Measurements from ENCODE around the gene URM1.

URM1 gene

DNA sequence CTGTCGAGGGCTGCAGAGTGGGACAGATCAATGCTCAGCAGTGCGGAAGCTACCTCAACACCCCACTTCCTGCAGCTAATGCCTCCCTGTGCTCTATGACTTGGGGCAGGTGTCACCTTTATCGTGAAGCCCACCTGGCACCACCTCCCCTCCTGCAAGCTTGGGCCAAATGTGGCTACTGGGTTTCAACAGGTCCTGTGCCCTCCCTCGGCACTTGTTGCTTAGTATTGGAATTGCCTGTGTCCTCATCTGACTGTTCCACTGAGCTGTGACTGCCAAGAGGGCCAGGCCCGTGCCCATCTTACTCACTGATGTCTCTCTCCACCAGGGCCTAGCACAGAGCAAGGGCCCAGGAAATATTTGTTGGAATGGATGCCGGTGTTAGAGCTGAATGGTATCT, 21.4 kb upstream of the URM1 start:
- DNase-seq = no peak

DNA sequence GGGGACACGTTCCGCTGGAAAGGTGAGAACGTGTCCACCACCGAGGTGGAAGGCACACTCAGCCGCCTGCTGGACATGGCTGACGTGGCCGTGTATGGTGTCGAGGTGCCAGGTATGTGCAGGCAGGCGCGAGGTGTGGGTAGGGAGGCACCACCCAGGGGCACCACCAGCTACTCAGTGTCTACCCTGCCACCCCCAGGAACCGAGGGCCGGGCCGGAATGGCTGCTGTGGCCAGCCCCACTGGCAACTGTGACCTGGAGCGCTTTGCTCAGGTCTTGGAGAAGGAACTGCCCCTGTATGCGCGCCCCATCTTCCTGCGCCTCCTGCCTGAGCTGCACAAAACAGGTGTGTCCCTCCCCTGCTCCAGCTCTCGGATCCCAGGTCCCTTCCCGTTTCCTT, 15.7 kb upstream of the URM1 start:
- DNase-seq = no peak

DNA sequence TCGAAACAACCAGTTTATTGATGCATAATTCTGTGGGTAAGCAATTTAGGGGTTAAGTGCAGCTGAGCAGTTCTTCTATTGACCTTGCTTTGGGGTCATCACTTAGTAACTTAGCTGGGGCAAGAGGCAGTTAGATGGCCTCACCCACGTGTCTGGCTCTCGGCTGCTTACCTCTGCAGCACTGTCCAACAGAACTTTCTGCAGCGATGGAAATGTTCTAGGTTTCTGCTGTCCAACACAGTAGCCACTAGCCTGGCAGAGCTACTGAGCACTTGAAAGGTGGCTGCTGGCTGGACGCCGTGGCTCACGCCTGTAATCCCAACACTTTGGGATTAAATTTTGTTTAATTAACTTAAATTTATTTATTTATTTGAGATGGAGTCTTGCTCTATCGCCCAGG, 13.1 kb upstream of the URM1 start:
- DNase-seq = no peak

DNA sequence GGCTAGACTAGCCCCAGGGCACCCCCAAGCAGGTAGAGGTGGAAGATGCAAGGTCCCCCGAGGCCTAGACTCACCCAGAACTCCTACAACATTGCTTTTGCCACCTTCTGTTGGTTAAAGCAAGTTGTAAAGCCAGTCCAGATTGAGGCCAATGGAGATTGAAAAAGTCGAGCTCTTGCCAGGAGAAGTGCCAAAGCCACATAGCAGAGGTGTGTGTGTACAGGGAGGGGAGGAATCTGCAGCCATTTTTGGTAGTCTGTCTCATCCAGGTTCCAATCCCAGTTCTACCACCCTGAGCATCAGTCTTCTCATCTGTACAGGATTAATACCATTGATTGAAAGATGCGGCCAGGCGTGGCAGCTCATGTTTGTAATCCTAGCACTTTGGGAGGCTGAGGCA, 12.3 kb upstream of the URM1 start:
- no peak for DNase-seq

DNA sequence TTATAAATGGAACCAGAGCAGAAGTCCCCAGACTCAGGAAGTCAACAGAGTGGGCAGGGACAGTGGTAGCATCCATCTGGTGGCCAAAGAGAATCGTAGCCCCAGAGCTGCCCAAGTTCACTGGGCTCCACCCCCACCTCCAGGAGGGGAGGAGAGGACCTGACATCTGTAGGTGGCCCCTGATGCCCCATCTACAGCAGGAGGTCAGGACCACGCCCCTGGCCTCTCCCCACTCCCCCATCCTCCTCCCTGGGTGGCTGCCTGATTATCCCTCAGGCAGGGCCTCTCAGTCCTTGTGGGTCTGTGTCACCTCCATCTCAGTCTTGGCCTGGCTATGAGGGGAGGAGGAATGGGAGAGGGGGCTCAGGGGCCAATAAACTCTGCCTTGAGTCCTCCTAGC, 10.3 kb upstream of the URM1 start:
- no peak for DNase-seq

DNA sequence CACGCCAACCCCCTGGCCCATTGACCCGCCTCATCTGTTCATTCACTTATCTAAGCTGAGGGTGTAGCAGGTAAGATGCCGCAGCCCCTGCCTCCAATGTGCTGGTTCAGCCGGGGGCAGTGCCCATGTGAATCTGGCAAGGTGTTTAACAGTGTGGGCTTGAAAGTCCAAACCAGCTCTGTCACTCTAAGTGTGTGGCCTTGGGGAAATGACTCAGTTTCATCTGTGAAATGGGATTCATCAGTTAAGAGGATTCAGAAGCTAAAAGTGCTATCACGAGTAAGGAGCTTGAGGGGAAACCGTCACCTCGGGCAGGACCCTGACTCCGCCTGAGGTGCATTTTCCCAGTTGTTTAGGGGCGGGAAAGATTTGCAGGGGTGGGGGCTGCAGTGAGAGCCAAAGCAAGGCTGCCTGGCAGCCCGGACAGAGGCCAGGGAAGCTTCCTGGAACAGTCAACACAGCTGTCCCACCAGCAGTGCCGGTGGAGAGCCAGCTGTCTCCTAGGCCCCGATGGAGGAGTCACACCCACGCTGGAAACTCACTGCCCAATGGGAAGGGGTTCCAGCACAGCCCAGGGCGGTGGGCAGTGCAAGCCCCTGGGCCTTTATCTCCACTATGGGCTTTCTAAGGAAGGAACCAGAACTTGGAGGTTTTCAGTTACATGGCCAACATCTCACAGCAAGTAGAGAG, 9.7 kb upstream of the URM1 start:
- DNase-seq = no peak

DNA sequence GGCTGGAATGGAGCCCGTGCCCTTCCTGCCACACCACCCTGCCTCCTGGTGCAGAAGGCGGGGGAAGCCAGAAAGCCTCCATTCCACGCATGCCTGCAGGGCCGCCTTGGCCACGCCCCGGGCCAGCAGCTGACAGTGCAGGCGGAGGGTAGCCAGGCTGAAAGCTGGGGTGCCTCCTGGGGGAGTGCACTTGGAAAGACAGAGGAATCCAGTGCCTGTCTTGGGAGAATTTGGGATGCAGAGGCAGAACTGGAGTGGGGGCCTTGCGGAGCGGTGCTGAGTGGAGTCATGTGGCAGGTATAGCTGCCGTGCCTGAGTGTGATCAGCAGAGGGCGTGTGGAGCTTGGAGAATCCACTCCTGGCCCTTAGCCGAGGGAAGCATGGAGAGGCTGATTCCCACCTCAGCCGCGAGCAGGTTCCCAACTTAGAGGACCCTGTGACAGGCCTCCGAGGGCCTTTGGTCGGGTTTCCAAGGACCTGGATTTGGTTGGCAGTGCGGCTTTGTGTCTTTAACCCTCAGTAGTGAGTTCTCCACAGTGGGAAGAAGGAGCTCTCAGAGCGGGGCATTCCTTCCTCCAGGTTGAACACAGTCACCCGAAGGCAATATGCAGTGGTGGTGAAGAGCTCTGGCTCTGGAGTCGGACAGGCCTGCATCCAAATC, 9.1 kb upstream of the URM1 start:
- DNase-seq = no peak

DNA sequence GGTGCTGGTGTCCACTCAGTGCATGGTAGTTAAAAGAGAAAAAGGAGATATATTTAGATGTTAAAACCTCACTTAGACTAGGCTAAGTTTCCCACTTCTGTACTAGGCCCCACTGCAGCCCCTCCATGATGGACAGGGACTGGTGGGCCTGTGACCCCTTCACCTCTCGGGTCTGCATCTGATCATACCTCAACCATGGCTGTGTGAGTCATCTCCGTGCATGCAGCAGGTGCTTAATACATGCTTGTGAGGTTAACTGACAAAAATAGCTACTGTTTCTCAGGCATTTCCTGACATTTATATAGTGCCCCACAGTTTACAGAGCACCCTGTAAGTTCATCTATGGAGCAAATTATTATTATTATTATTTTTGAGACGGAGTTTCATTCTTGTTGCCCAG, 8.4 kb upstream of the URM1 start:
- DNase-seq = no peak

DNA sequence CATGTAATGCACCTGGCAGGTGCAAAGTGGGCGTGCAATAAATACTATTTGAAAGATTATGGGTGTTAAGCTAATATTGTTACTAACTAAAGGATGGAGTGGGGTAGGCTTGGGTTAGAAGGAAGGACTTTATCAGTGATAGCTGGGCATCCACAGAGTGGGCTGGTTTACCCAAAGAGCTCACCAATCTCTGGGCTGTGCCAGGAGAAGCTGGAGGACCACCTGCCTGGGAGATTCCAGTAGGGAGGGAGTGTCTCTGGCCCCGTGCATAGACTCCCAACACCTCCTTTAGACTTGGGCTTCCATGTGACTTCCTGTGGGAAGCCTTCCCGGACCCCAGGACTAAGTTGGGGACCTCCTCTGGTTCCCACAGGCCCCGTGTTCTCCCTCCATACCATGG, 5.6 kb upstream of the URM1 start:
- no peak for DNase-seq

DNA sequence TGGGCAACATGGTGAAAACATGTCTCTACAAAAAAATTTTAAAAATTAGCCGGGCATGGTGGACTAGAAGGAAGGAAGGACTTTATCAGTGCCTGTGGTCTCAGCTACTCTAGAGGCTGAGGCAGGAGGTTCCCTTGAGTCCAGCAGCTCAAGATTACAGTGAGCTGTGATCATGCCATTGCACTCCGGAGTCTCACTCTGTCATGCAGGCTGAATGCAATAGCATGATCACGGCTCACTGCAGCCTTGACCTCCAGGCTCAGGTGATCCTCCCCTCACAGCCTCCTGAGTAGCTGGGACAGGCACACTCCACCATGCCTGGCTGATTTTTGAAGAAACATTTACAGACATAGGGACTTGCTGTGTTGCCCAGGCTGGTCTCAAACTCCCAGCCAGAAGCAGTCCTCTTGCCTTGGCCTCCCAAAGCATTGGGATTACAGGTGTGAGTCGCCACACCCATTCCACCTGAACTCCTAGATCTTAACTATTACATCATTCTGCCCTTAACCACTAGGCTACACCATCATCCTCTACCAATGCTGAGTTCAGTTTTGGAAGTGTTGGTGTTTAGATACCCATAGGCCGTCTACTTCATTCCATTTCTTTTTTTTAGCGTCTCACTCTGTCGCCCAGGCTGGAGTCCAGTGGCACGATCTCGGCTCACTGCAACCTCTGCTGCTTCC, 2.0 kb upstream of the URM1 start:
- DNase-seq = no peak

DNA sequence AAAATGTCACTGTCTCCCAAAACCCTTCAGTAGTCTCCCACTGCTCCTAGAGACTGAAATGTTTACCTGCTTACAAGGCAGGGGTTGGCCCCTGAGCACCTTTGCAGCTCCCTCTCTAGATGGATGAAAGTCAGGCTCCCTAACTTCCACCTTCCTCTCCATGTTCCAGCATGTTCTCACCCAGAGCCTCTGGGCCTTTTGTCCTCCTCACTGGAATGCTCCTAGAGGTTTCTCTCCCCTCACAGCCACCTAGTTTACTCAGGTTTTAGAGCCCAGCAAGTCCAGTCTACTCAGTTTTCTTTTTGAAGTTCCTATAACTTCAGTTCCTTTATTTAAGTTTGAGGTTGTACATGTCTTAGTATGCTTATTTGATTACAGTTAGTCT, 815 bp upstream of the URM1 start:
- no peak for DNase-seq

DNA sequence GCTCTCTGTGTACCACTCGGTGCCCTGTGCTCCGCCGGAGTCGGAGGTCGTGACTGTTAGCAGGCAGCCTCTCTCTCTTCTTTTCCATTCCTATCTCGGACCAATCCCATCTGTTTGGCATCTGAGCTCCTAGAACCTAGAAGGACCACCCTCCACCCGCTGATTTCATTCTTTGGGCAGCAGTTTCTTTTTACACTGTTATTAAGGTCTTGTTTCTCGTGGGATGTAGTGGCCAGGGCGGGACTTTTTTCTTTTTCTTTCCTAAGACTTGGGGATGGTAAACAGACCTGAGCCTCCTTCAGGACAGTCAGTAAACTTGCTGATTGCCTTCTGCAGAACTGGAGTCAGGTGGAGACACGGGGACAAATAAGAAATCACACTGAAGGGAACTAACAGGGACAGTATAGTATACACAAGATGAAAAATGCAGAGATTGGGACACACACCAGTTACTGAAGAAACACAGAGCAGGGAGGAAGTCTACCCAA, 500 bp downstream of the URM1 start:
- no peak for DNase-seq

DNA sequence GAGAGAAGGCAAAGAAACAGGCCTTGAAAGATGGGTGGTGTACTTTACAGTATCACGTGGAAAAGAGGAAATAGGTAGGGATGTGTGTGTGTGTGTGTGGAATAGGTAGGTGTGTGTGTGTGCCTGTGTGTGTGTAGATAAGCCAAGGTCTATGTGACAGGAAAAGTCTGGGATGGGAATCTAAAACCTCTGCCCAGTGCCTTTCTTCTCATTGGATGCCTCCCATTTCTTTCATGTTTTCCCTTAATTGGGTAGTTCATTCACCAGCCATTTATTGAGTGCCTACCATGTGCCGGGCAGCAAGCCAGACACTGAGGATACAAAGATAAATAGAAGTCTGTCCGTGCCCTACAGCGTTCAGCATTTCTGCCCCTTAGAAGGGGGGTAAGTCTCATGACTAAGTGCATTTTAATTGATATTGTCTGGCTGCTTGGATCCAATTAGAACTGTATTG, 1.0 kb downstream of the URM1 start:
- no peak for DNase-seq

DNA sequence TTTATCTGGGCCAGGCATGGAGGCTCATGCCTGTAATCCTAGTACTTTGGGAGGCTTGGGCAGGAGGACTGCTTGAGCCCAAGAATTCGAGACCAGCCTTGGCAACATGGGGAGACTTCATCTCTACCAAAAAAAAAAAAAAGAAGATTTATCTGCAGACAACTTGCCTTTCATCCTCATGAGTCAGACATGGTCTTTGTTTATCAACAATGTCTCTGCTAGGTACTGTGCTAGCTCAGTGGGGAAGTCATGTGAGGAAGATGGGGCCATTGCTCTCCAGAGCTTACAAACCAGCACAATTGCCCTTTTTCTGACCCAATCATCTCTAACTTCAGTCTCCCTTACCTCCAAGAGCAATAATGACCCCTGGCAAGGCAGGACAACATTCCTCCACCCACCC, 1.6 kb downstream of the URM1 start:
- DNase-seq = no peak

DNA sequence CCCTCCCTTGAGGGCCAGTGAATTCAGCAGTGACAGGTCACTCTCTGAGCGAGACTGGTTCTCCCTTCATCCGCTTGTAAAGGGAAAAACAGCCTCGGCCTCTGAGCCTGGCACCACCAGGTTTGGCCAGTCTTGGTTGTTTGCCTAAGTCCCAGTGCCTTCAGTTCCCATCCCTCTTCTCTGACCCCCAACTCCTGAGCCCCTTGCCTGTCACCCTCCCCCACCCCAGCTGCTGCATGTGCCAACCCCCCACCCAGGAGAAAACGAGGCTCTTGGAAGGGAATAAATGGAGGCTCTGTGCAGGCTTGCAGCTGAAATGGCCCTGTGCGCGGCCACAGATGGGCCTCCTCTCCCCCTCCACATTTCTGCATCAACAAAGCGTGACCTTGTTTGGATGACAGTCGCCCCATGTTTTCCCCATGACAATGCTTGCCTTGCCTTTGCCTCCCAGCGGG, 3.1 kb downstream of the URM1 start:
- no peak for DNase-seq

DNA sequence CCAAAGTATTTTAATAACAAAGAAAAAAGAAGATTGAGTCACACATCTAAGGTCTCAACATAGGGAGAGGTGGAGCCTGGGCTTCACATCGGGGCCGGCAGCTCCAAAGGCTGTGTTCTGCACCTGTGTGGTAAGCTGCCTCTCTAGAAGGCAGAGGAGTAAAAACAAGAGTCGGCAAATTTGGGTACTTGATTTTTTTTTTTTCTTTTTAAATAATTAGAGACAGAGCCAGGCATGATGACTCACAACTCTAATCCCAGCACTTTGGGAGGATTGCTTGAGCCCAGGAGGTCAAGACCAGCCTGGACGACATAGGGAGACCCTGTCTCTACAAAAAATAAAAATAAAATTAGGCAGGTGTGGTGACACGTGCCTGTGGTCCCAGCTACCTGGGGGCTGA, 4.7 kb downstream of the URM1 start:
- no peak for DNase-seq

DNA sequence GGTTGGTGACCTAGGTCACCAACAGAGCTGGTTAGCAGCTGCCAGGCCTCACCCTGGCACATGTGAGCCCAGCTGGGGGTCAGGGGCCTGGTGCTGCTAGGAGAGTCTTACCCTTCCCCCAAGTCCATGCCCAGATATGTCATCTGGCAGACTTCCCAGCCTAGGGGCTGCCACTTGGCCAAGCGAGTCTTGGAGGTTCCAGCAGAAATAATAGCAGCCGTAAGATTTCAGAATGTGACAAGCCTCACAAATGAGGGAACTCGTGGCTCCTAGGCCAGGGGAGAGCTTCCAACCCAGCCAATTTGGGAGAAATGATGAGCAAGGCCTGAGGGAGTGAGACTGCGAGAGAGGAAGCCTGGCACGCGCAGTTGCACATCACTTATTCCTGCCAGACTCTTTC, 11.1 kb downstream of the URM1 start:
- no peak for DNase-seq

DNA sequence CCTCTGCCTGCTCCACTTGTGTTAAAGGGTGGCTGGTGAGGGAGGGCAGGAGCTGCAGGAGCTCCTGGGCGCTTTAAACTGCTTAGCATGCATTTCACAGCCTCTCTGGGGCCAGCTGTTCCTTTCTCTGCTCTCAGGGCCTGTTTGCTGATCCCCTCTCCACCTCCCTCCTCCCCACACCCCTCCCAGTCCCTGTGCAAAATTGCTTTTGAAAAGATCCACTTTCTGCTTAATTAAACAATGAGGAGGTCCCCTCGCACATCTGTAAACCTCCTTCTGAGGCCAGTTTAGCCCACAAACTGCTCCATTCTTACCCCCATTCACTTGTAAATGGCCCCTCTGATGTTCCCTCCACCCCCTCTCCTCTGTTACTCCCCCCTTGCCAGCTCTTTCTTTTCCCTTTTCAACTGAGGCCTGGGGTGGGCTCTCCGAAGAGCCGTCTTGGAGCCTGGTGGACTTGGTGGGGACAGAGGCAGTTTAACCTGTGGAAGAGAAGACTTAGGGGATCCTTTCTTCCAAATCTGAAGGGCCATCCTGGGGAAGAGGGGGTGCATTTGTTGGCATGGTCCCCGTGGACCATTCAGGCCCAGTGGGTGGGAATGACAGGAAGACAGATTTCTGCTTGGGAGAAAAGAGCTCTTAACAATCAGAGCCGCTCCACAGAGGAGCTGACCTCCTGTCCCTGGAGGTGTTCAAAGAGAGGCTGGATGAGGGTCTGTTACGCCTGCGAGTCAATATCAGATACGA, 12.0 kb downstream of the URM1 start:
- DNase-seq = no peak

DNA sequence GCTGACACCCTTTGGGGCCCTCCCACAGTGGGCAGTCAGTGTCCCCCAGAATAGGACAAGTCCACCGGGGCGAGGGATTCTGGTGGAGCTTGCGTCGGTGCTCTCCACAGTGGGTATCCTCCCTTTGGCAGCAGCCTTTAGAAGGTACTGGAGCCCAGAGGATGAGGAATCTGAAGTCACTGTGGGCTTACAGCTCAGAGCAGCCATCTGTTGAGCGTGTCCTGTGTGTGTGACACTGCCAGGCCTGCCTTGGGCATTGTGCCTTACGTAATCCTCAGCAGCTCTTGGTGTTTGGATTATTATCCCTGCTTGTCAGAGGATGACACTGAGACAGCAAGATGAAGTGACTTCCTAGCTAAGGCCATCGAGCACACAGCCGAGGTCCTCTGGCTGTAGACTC, 12.6 kb downstream of the URM1 start:
- no peak for DNase-seq

DNA sequence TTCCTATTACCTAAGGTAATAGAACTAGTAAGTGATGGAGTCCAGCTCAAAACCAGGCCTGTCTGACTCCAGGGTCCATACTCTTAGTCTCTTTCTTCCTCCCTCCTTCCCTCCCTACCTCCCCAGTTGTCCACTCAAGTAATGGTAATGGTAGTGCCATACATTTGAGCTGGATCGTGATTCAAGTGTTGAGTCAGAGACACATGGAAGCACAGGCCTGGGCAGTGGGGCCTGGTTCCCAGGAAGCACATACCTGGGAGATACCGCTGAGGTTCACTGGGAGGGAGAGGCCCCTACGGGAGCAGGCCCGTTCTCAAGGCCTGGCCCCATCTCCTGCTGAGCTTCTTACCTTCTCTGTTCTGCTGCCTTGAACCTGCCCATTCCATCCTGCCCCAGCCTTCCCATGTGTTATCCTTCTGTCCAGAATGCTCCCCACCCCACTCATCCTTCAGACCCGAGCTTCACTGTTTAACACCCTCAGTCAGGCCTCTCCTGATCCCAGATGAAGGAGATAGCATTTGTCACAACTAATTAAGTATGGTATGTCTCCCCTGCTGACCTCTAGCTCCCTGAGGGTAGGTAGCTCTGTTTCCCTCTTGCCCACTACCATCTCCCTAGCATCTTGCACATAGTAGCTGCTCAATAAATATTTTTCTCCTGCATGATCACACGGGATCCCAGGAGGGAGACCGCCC, 13.8 kb downstream of the URM1 start:
- DNase-seq = no peak

DNA sequence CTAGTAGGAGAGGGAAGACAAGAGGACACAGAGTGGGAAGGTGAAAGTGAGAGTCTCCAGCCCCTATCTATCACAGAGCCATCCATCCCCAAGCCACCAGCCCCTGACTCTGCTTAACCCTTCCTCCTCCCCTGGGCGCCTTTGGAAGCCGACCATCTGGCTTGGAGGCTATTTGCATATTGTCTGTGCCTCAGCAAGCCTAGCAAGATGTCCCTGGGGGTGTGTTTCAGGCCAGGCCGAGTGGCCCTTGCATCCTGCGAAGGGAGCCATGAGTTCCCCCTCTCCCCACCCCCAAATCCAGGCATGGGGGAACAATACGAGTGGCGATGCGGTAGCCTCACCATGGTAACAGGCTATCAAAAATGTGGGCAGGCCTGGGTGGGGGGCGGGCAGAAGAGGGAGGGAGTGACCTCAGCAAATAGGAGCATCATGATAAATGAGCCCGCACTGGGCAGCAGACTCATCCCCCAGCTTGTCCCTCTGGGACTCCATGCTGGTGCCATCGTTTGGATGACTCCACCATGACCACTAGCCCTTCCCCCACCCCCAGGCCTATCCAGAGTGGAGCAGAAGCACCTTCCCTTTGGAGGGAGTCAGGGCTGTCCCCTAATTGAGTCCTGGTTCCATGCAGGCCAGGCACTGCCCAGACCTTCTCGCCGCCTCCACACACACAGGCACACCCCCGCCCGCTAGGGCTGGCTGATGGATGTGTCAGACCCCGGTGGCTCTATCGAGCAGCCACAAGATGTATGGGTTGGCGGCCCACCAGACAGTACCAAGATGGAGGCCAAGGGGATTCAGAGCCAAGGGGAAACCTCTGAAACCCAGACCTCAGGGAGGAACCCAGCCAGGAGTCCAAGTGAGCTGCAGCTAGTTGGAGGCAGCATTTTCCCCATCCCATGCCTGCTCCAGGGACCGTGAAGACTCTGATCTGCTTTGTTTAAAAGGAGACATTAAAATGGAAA, 14.6 kb downstream of the URM1 start:
- DNase-seq = no peak

DNA sequence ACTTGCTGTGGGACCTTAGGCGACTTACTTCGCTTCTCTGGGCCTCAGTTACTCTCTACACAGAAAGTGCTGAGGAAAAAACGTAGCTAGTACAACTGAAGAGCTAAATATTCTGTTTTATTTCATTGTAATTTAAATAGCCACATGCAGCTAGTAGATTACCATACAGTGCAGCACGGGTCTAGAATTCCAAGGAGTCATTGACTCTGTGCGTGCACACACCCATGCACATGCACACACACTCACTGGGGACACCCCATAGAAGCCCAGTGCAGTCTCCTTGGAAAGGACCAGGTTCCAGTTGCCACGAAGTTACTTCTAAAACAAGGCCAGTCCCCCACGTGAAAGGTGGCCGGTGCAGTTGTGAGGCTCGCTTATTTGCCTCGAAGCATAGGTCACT, 17.0 kb downstream of the URM1 start:
- no peak for DNase-seq

Measured in NCI-H1436 treated with DMSO at 0.1 percent for 48 hours (cell line).